Upper lobe of left lung (tissue), 6 donors: ENCODE measurements around the gene KCNJ6. TPM values are rescaled to one million over a fixed set of nuclear protein-coding genes. Genes with fewer than 3 reads are reported as not detected.
A peak's percentile ranks its signal among the peaks of the same experiment; 100 is the strongest.
"Not testable (repeated sequence)": the region's sequence is repeated elsewhere in the genome, so short reads cannot be mapped to it uniquely, and the experiment has no call there.

Experiments
- ATAC-seq, 2 donors: fragments of 200-7000 bp; cut with Tn5 transposase; one replicate each; pipeline ENCODE4 v1.9.1; 2022; ENCODE audit warnings: mild to moderate bottlenecking in 2 of 2, moderate library complexity in 2 of 2; ENCODE audit not compliant: low FRiP score in 2 of 2
- DNase-seq, 2 donors: peaks; one replicate each; pipeline ENCODE4 v3.0.0-alpha.2; 2019 to 2020
- H3K27ac ChIP-seq, 4 donors: fragments of 200-600 bp; sonication (generic); one replicate each; pipeline ENCODE4 v1.5.1; 2016 to 2019
- H3K27me3 ChIP-seq, 4 donors: fragments of 200-600 bp; sonication (generic); one replicate each; pipeline ENCODE4 v1.5.1; 2017 to 2019
- H3K36me3 ChIP-seq, 4 donors: fragments of 200-600 bp; sonication (generic); one replicate each; pipeline ENCODE4 v1.5.1; 2016 to 2019
- H3K4me1 ChIP-seq, 4 donors: fragments of 200-600 bp; sonication (generic); one replicate each; pipeline ENCODE4 v1.5.1; 2018 to 2019
- H3K4me3 ChIP-seq, 4 donors: fragments of 200-600 bp; sonication (generic); one replicate each; pipeline ENCODE4 v1.5.1; 2017 to 2019; ENCODE audit warnings: mild to moderate bottlenecking in 2 of 4, moderate library complexity in 1 of 4
- H3K9me3 ChIP-seq, 4 donors: fragments of 200-600 bp; sonication (generic); one replicate each; pipeline ENCODE4 v1.5.1; 2018 to 2019
- EP300 ChIP-seq, 4 donors: sonication (generic); formaldehyde crosslinking; IDR thresholded peaks; one replicate each; pipeline ENCODE4 v1.5.1; 2017; ENCODE audit warnings: antibody characterized with exemption in 4 of 4, control low read depth in 2 of 4
- POLR2A ChIP-seq, 4 donors: fragments of 450-650 bp; IDR thresholded peaks; one replicate each; pipeline ENCODE4 v1.5.1; 2016 to 2017; ENCODE audit warnings: antibody characterized with exemption in 4 of 4, mild to moderate bottlenecking in 2 of 4
- POLR2AphosphoS5 ChIP-seq, 2 donors: sonication (generic); formaldehyde crosslinking; IDR thresholded peaks; one replicate each; pipeline ENCODE4 v1.5.1; 2017; ENCODE audit warnings: antibody characterized with exemption in 2 of 2
- WGBS, 2 donors: methylation state at CpG; one replicate each; pipeline ENCODE4 v1.1.5; 2017 to 2018; 5-methylcytosine and 5-hydroxymethylcytosine counted together
- total RNA-seq, 6 donors: library from RNA; depleted of rRNA in 4 of 6; stranded (reverse); fragments of >200 nt in 4 of 6; gene quantifications; one replicate each; pipeline versions ENCODE4 v1.1.0 to v1.2.1, GENCODE V29; 2016 to 2021
- TF ChIP-seq, protein P1 (sequence below), 6 experiments: fragments of 450-650 bp in 4 of 6; fragments of 200-600 bp in 2 of 6; sonication (generic) in 2 of 6; IDR thresholded peaks; one replicate each; pipeline ENCODE4 v1.5.1; 2016 to 2019; ENCODE audit warnings: antibody characterized with exemption in 6 of 6
- donor health status: DM: no; HTN: no; CAD: no; lungs with moderate emphysema.
- donor health status: DM: no; HTN: yes; CAD: no; lungs with severe emphysema.

The KCNJ6 gene
- total RNA-seq, 6 donors from 2014 or later = 0.06 to 0.15 TPM; not detected in 4

- no peak for TF ChIP-seq EP300 (IDR thresholded peaks at IDR 0.05)
- DNase-seq (no peak), ATAC-seq (no peak)
- no peaks in the 10 kb centered on the region for H3K27me3 ChIP-seq
- no peak overlapping the region for H3K4me3 ChIP-seq
- no peaks in the 10 kb centered on the region for H3K9me3 ChIP-seq
- no peaks in the 10 kb centered on the region for H3K4me1 ChIP-seq
- H3K36me3 ChIP-seq = no peaks in the 10 kb centered on the region
- no peak overlapping the region for H3K27ac ChIP-seq
- 89 to 91% methylated on average over 15 of the region's 15 CpGs for WGBS, 2 donors
Observed at GRCh38 chr21:37594472-37594951, 321.7 kb downstream of the KCNJ6 start.

DNA sequence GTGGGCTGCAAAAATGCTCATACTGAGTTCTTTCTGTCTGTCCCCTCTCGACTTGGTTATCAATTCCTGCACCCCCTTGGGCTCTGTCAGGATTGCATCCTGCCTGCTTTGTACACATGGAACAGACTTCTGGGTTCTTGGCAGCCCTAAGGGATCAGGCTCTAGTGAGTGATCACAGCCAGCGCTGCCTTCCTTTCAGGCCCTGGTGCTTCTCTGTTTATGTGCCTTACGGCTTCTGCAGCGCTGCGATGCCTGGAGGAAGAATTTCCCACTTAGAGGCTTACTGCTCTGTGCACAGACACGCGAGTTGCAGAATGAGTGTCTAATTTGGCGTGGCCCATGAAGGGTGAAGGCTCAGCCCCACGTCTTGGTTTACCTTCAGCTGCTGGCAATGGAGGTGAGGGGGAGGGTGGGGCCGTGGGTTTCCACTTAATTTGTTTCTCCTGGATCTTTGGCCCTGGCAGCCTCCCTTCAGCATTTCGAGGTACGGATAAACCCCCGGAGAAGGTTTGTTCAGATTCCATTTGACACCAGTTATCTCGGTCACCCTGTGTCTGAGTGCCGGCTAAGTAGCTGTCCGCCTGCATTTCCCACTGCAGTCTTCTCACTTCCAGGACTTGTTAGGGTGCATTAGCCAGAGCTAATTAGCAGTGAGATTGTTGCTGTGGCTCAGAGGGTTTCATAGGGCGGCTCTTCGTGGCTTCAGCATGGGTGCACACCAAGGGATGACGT lies 322.4 kb downstream of the KCNJ6 start:
- H3K27ac ChIP-seq = no peak overlapping the region
- no peaks in the 10 kb centered on the region for H3K4me1 ChIP-seq
- no peaks in the 10 kb centered on the region for H3K9me3 ChIP-seq
- H3K27me3 ChIP-seq = no peaks in the 10 kb centered on the region
- 73 to 81% methylated on average over 19 of the region's 19 CpGs for WGBS, 2 donors
- peak in 1 of 2 donors; percentile 22 for ATAC-seq
- H3K36me3 ChIP-seq = no peaks in the 10 kb centered on the region
- no peak for DNase-seq
- TF ChIP-seq POLR2A (IDR thresholded peaks at IDR 0.05) (no peak), POLR2AphosphoS5 (IDR thresholded peaks at IDR 0.05) (no peak), EP300 (IDR thresholded peaks at IDR 0.05) (no peak)
- TF ChIP-seq, protein P1, sequence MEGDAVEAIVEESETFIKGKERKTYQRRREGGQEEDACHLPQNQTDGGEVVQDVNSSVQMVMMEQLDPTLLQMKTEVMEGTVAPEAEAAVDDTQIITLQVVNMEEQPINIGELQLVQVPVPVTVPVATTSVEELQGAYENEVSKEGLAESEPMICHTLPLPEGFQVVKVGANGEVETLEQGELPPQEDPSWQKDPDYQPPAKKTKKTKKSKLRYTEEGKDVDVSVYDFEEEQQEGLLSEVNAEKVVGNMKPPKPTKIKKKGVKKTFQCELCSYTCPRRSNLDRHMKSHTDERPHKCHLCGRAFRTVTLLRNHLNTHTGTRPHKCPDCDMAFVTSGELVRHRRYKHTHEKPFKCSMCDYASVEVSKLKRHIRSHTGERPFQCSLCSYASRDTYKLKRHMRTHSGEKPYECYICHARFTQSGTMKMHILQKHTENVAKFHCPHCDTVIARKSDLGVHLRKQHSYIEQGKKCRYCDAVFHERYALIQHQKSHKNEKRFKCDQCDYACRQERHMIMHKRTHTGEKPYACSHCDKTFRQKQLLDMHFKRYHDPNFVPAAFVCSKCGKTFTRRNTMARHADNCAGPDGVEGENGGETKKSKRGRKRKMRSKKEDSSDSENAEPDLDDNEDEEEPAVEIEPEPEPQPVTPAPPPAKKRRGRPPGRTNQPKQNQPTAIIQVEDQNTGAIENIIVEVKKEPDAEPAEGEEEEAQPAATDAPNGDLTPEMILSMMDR (IDR thresholded peaks at IDR 0.05) = no peak
- H3K4me3 ChIP-seq = no peak overlapping the region

DNA sequence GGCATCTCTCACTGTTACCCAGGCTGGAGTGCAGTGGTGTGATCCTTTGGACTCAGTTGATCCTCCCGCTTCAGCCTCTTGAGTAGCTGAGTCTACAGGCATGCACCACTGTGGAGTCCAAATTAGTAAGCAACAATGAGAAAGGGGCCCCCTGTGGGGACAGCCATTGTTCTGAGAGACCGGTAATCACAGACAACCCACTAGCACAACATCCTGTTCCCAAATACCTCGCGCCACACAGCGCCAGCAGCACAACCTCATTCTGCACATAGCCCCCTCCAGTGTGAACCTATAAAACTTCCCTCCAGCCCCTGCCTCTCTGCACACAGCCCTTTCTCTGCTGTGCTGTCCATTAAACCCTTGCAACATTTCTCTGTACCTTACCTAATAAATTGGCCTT lies 323.2 kb downstream of the KCNJ6 start:
- Histone ChIP-seq H3K36me3 (no peaks in the 10 kb centered on the region), H3K4me3 (no peak overlapping the region), H3K9me3 (no peaks in the 10 kb centered on the region), H3K27me3 (no peaks in the 10 kb centered on the region), H3K27ac (no peak overlapping the region), H3K4me1 (no peaks in the 10 kb centered on the region)
- TF ChIP-seq POLR2AphosphoS5 (IDR thresholded peaks at IDR 0.05) = no peak
- no peak for TF ChIP-seq POLR2A (IDR thresholded peaks at IDR 0.05)
- TF ChIP-seq EP300 (IDR thresholded peaks at IDR 0.05) = no peak
- TF ChIP-seq, protein P1 (IDR thresholded peaks at IDR 0.05) = no peak
- ATAC-seq = no peak
- DNase-seq = no peak
- WGBS, 2 donors = 44 to 48% methylated on average over 5 of the region's 5 CpGs

- Histone ChIP-seq H3K36me3 (no peaks in the 10 kb centered on the region), H3K4me1 (no peaks in the 10 kb centered on the region), H3K27me3 (no peaks in the 10 kb centered on the region), H3K27ac (no peak overlapping the region), H3K9me3 (no peaks in the 10 kb centered on the region), H3K4me3 (no peak overlapping the region)
- no peak for ATAC-seq
- DNase-seq = no peak
- WGBS, 2 donors = 78 to 79% methylated on average over 4 of the region's 4 CpGs
- no peak for TF ChIP-seq POLR2AphosphoS5 (IDR thresholded peaks at IDR 0.05)
- no peak for TF ChIP-seq EP300 (IDR thresholded peaks at IDR 0.05)
- TF ChIP-seq, protein P1 (IDR thresholded peaks at IDR 0.05) = no peak
- no peak for TF ChIP-seq POLR2A (IDR thresholded peaks at IDR 0.05)
Observed at GRCh38 chr21:37592496-37592895, 323.8 kb downstream of the KCNJ6 start.

DNA sequence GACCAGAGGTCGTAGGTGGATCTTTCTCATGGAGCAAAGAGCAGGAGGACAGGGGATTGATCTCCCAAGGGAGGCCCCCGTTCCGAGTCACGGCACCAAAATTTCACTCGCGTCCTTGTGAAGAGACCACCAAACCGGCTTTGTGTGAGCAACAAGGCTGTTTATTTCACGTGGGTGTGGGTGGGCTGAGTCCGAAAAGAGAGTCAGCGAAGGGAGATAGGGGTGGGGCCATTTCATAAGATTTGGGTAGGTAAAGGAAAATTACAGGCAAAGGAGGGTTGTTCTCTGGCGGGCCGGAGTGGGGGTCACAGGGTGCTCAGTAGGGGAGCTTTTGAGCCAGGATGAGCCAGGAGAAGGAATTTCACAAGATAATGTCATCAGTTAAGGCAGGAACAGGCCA lies 324.3 kb downstream of the KCNJ6 start:
- WGBS, 2 donors = 93 to 95% methylated on average over 11 to 12 of the region's 12 CpGs

DNA sequence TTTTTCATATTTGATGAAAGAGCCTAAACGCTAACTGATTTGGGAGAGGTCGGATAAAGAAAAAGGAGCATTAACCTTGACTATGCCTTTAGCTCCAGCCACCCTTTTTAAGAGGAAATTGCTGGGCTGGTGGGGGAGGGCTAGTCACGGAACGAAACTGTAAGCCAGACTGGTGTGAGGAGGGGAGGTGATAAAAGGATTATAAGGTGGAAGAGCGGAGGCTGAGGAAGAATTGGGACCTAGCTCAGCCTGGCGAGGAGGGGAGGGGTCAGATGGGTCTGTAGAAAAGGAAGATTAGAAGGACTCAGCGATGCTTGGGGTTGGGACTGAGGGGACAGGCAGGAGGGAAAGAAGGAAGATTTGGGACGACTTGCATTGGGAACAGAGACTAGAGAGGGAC lies 325.4 kb downstream of the KCNJ6 start:
- ATAC-seq, H3K27me3 ChIP-seq, H3K4me3 ChIP-seq, H3K27ac ChIP-seq, H3K9me3 ChIP-seq, DNase-seq, H3K36me3 ChIP-seq, H3K4me1 ChIP-seq: not testable (repeated sequence)
- 86 to 88% methylated on average over 8 of the region's 8 CpGs for WGBS, 2 donors

More for the DNA sequence above, 324.3 kb downstream of the KCNJ6 start:
- not testable (repeated sequence) for ATAC-seq, H3K27me3 ChIP-seq, H3K9me3 ChIP-seq, DNase-seq, H3K4me3 ChIP-seq, H3K4me1 ChIP-seq, H3K27ac ChIP-seq, H3K36me3 ChIP-seq

DNA sequence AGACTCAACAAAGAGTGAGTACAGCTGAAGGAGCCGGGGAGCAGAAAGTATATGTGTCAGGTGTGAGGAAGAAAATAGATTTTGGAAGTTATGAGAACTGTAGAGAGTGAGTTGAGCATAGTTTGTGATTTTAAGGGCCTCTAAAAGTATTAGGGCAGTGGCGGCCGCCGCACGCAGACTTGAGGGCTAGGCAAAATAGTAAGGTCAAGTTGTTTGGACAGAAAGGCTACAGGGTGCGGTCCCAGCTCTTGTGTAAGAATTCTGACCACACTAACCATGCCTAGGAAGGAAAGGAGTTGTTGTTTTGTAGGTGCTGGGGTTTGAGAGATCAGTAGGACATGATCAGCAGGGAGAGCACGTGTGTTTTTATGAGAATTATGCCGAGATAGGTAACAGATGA lies 327.6 kb downstream of the KCNJ6 start:
- not testable (repeated sequence) for H3K4me1 ChIP-seq, ATAC-seq, H3K27me3 ChIP-seq, H3K4me3 ChIP-seq, H3K9me3 ChIP-seq, H3K36me3 ChIP-seq
- H3K27ac ChIP-seq = peak overlapping the region in 1 of 4 donors; percentile 56
- 64 to 71% methylated on average over 8 of the region's 8 CpGs for WGBS, 2 donors
- DNase-seq = peak; percentile 36 to 60
